ENCODE measurements around the gene LRRFIP1.

- no peak for TF ChIP-seq POLR2AphosphoS5 (IDR thresholded peaks at IDR 0.05)
- TF ChIP-seq CTCF (IDR thresholded peaks at IDR 0.05): no peak
- TF ChIP-seq POLR2A (IDR thresholded peaks at IDR 0.05): no peak
Measured at GRCh38 chr2:237616373-237616733, 11.0 kb upstream of the LRRFIP1 start.

All from prostate gland (tissue), 2 donors.